Gastroesophageal sphincter (tissue), 4 donors: ENCODE measurements around the gene CASP8AP2. TPM values are rescaled to one million over a fixed set of nuclear protein-coding genes. Genes with fewer than 3 reads are reported as not detected.

Source experiments
- ATAC-seq: fragments of 150-250 bp; one replicate; pipeline ENCODE4 v1.9.1; 2016; ENCODE audit warnings: mild to moderate bottlenecking, moderate library complexity
- H3K27ac ChIP-seq, 4 donors: fragments of 200-600 bp; sonication (generic) in 3 of 4; 1 replicate in 3 of 4; 2 replicates in 1 of 4; pipeline ENCODE4 v1.5.1; 2016 to 2019
- H3K27me3 ChIP-seq: fragments of 200-600 bp; sonication (generic); one replicate; pipeline ENCODE4 v1.5.1; 2019
- H3K36me3 ChIP-seq, 2 donors: fragments of 200-600 bp; sonication (generic); one replicate each; pipeline ENCODE4 v1.5.1; 2019; ENCODE audit warnings: control low read depth in 1 of 2
- H3K4me1 ChIP-seq, 3 donors: fragments of 200-600 bp; sonication (generic); 1 replicate in 2 of 3; 2 replicates in 1 of 3; pipeline ENCODE4 v1.5.1; 2016 to 2019; ENCODE audit warnings: control low read depth in 2 of 3
- H3K4me3 ChIP-seq, 2 donors: fragments of 200-600 bp; sonication (generic); one replicate each; pipeline ENCODE4 v1.5.1; 2019; ENCODE audit warnings: mild to moderate bottlenecking in 1 of 2, moderate library complexity in 1 of 2
- H3K9me3 ChIP-seq, 3 donors: fragments of 200-600 bp; sonication (generic); one replicate each; pipeline ENCODE4 v1.5.1; 2017 to 2019; ENCODE audit warnings: control low read depth in 2 of 3
- EP300 ChIP-seq: sonication (generic); formaldehyde crosslinking; IDR thresholded peaks from one replicate; pipeline ENCODE4 v1.6.1; 2017; ENCODE audit warnings: antibody characterized with exemption, mild to moderate bottlenecking
- POLR2A ChIP-seq, 2 donors: fragments of 450-650 bp; IDR thresholded peaks; one replicate each; pipeline ENCODE4 v1.6.1; 2017; ENCODE audit warnings: antibody characterized with exemption in 2 of 2, mild to moderate bottlenecking in 2 of 2, moderate library complexity in 1 of 2
- POLR2AphosphoS5 ChIP-seq: sonication (generic); formaldehyde crosslinking; IDR thresholded peaks from one replicate; pipeline ENCODE4 v1.6.1; 2017; ENCODE audit warnings: antibody characterized with exemption
- WGBS, 2 donors: methylation state at CpG; one replicate each; pipeline ENCODE4 v1.1.5; 2018; ENCODE audit warnings: low coverage in 1 of 2; 5-methylcytosine and 5-hydroxymethylcytosine counted together
- small RNA-seq, 4 donors: library from RNA; depleted of rRNA; stranded (forward); fragments of <200 nt; gene quantifications; one replicate each; pipeline ENCODE3, GENCODE V24; 2016
- total RNA-seq, 4 donors: library from RNA; depleted of rRNA; stranded (reverse); fragments of >200 nt; gene quantifications; one replicate each; pipeline ENCODE4 v1.1.0, GENCODE V29; 2016
- TF ChIP-seq, protein P1 (sequence below), 4 experiments: fragments of 200-600 bp in 2 of 4; fragments of 450-650 bp in 2 of 4; sonication (generic) in 1 of 4; IDR thresholded peaks; one replicate each; pipeline ENCODE4 v1.5.1; 2017 to 2019; ENCODE audit warnings: antibody characterized with exemption in 4 of 4, mild to moderate bottlenecking in 2 of 4, moderate library complexity in 2 of 4

The CASP8AP2 gene
- total RNA-seq, 4 donors from 2014 or later = 14.1 to 26.6 (median 20.4) TPM

- ATAC-seq = no peak
- Histone ChIP-seq H3K4me3 (no peak overlapping the region), H3K9me3 (peaks cover 0 to 25% (median 0%) of the 10 kb centered on the region in 3 donors), H3K27me3 (peaks cover 12% of the 10 kb centered on the region), H3K4me1 (no peaks in the 10 kb centered on the region), H3K36me3 (no peaks in the 10 kb centered on the region), H3K27ac (no peak overlapping the region)
- no peak for TF ChIP-seq POLR2AphosphoS5
- no peak for TF ChIP-seq EP300
- TF ChIP-seq POLR2A (IDR thresholded peaks at IDR 0.05) = no peak
- TF ChIP-seq, protein P1, sequence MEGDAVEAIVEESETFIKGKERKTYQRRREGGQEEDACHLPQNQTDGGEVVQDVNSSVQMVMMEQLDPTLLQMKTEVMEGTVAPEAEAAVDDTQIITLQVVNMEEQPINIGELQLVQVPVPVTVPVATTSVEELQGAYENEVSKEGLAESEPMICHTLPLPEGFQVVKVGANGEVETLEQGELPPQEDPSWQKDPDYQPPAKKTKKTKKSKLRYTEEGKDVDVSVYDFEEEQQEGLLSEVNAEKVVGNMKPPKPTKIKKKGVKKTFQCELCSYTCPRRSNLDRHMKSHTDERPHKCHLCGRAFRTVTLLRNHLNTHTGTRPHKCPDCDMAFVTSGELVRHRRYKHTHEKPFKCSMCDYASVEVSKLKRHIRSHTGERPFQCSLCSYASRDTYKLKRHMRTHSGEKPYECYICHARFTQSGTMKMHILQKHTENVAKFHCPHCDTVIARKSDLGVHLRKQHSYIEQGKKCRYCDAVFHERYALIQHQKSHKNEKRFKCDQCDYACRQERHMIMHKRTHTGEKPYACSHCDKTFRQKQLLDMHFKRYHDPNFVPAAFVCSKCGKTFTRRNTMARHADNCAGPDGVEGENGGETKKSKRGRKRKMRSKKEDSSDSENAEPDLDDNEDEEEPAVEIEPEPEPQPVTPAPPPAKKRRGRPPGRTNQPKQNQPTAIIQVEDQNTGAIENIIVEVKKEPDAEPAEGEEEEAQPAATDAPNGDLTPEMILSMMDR (IDR thresholded peaks at IDR 0.05) = no peak
- WGBS, 2 donors = no CpG with 5 or more reads among the region's 4 CpGs
Measured at GRCh38 chr6:89917216-89917615, 87.5 kb downstream of the CASP8AP2 start.

DNA sequence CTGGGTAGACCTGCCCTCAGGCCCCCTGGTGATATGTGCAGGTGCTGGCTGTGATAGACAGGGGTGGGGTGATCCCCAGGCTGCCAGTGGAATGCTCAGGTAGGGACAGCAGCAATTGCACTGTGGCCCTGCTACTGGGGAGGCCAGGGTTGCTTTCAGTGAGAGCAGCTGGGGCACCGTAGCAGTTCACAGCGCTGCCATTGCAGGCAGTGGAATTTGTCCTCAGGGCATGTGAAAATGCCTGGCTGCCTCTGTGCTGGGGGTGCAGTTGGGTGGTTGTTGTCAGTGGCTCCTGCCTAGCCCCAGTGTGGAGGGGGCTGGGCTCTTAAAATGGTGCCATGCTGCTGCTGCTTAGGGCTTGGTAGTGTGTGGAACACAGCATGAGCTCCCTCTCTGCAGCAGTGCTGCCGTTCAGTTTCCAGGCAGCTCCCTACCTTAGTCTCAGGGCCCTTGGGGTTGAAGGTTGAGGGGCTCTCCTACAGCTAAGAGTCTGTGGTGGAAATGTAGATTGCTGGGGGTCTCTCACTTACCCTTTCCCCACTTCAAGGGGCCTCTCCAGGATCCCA, 88.2 kb downstream of the CASP8AP2 start:
- Histone ChIP-seq H3K9me3 (peaks cover 0 to 25% (median 0%) of the 10 kb centered on the region in 3 donors), H3K4me1 (no peaks in the 10 kb centered on the region), H3K36me3 (no peaks in the 10 kb centered on the region), H3K4me3 (no peak overlapping the region), H3K27ac (no peak overlapping the region), H3K27me3 (peaks cover 17% of the 10 kb centered on the region)
- TF ChIP-seq EP300 (no peak), POLR2A (IDR thresholded peaks at IDR 0.05) (no peak), POLR2AphosphoS5 (no peak)
- TF ChIP-seq, protein P1 (IDR thresholded peaks at IDR 0.05) = no peak
- no peak for ATAC-seq
- WGBS, 2 donors = 60% methylated on average over 1 of the region's 3 CpGs; no CpG with 5 or more reads in 1 of the 2 donors

Small RNA genes within 50 kb of the gene (small RNA-seq; reads per million reads assigned to genes)
- gene DNAJC19P6 (0 reads per million in 4 donors), gene RF00019 (0 reads per million in 4 donors)

Other genes starting within 250 kb of the CASP8AP2 start
- 10 to 100 TPM; 18.3 to 33.4 (median 21.9) TPM for gene LYRM2, start 191.1 kb upstream of the CASP8AP2 start, total RNA-seq
- 10 to 100 TPM; 21.3 to 30.4 (median 24.1) TPM for gene MDN1, start 10.1 kb upstream of the CASP8AP2 start, total RNA-seq
- gene GJA10, start 64.6 kb downstream of the CASP8AP2 start, total RNA-seq = not detected